GM12878 (cell line): ENCODE measurements around the gene SLC25A47.

Experiments
- CTCF ChIP-seq, 3 experiments: IDR thresholded peaks in 2 of 3; conservative IDR thresholded peaks in 1 of 3; 2 replicates each; pipeline ENCODE4 v1.5.1; 2011; ENCODE audit warnings: low read depth in 3 of 3, low read length in 3 of 3, mild to moderate bottlenecking in 3 of 3, control low read depth in 2 of 3, moderate library complexity in 2 of 3, inconsistent platforms in 1 of 3, mixed read lengths in 1 of 3; ENCODE audit not compliant: control insufficient read depth in 2 of 3, insufficient read depth in 1 of 3; ENCODE audit errors: extremely low read depth in 1 of 3
- EZH2 ChIP-seq: IDR thresholded peaks from 2 replicates; pipeline ENCODE4 v1.6.1; 2012; ENCODE audit warnings: low read depth, mild to moderate bottlenecking, control low read depth, inconsistent platforms, low read length, borderline replicate concordance; ENCODE audit not compliant: control insufficient read depth
- NRF1 ChIP-seq: conservative IDR thresholded peaks from 2 replicates; pipeline ENCODE4 v1.6.1; 2011; ENCODE audit warnings: mild to moderate bottlenecking, low read depth, low read length, improper control_type of control experiment
- POLR2A ChIP-seq: IDR thresholded peaks from 2 replicates; pipeline ENCODE4 v1.6.1; 2011; ENCODE audit warnings: low read depth, mild to moderate bottlenecking, low read length
- REST ChIP-seq: IDR thresholded peaks from 2 replicates; pipeline ENCODE4 v1.6.1; 2012; ENCODE audit warnings: mild to moderate bottlenecking, low read depth, low read length

GRCh38 chr14:100279133-100279532, 44.0 kb upstream of the SLC25A47 start:
- TF ChIP-seq CTCF (IDR thresholded peaks at IDR 0.05 in 2 of 3, conservative IDR thresholded peaks at IDR 0.05 in 1 of 3; ENCODE audit: control insufficient read depth in 2 of 3, extremely low read depth in 1 of 3, insufficient read depth in 1 of 3, low read depth in 3 of 3, low read length in 3 of 3) (0 out of 6 replicates have a peak, but pooled peaks of 1 of the 3 experiments have one; percentile 0), POLR2A (no peak), NRF1 (no peak), REST (no peak), EZH2 (no peak)
